Measurements from ENCODE around the gene SREBF1. TPM values are rescaled to one million over a fixed set of nuclear protein-coding genes. Genes with fewer than 3 reads are reported as not detected.

SREBF1 gene
- total RNA-seq, 1 donor from 2014 or later, result 84.0 TPM

DNA sequence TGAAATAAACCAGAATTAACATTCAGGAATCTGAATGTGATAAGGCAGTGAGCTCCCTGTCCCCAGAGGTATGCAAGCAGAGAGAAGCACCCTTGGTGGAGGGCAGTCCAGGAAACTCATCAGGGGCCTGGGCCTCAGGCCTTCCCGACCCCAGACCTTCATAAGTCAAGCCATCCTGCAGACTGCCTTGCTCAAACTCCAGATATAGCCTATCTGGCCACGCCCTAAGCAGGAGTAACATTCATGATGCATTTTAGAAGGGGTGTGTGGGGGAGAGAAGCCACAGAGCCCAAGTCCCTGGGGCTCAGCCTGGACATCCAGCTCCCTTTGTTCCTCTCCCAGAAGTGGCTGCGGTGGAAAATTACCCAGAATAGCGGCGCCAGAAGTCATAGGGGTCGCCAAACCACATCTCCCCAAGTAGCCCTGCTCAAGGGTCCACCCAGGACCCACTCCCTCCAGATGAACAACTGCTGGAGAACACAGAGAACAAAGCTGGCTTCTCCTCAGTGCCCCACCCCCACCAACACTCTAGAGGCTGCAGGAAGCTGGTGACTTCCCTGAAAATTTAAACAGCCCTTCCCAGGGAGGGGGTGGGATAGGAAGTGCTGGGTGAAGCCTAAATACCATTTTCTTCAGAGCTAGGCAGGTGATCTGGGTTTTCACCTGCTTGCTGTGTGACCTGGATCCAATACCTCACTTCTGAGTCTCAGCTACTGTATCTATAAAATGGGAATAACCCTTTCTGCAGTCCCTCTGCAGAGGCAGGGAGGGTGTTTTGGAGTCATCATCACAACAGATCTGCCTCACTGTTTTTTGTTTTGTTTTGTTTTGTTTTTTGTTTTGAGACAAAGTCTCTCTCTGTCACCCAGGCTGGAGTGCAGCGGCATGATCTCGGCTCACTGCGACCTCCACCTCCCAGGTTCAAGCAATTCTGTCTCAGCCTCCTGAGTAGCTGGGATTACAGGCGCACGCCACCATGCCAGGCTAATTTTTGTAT is 1.5 kb upstream of the SREBF1 start:
- TF ChIP-seq POLR2AphosphoS5 (IDR thresholded peaks at IDR 0.05; ENCODE audit: insufficient read depth in 1 of 2, low read depth in 1 of 2), result no peak
- TF ChIP-seq, protein P1, sequence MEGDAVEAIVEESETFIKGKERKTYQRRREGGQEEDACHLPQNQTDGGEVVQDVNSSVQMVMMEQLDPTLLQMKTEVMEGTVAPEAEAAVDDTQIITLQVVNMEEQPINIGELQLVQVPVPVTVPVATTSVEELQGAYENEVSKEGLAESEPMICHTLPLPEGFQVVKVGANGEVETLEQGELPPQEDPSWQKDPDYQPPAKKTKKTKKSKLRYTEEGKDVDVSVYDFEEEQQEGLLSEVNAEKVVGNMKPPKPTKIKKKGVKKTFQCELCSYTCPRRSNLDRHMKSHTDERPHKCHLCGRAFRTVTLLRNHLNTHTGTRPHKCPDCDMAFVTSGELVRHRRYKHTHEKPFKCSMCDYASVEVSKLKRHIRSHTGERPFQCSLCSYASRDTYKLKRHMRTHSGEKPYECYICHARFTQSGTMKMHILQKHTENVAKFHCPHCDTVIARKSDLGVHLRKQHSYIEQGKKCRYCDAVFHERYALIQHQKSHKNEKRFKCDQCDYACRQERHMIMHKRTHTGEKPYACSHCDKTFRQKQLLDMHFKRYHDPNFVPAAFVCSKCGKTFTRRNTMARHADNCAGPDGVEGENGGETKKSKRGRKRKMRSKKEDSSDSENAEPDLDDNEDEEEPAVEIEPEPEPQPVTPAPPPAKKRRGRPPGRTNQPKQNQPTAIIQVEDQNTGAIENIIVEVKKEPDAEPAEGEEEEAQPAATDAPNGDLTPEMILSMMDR (IDR thresholded peaks at IDR 0.05), result no peak
- TF ChIP-seq POLR2A (IDR thresholded peaks at IDR 0.05), result no peak
- Histone ChIP-seq H3K9me3 (no peaks in the 10 kb centered on the region), H3K27me3 (no peaks in the 10 kb centered on the region), H3K27ac (peak overlapping the region; percentile 97), H3K4me1 (peaks cover 81% of the 10 kb centered on the region), H3K4me3 (no peak overlapping the region), H3K36me3 (no peaks in the 10 kb centered on the region)
- intact Hi-C loops (cut with DNase I), result no loop called here
- no peak for DNase-seq (ENCODE audit: extremely low spot score in 2 of 2)

DNA sequence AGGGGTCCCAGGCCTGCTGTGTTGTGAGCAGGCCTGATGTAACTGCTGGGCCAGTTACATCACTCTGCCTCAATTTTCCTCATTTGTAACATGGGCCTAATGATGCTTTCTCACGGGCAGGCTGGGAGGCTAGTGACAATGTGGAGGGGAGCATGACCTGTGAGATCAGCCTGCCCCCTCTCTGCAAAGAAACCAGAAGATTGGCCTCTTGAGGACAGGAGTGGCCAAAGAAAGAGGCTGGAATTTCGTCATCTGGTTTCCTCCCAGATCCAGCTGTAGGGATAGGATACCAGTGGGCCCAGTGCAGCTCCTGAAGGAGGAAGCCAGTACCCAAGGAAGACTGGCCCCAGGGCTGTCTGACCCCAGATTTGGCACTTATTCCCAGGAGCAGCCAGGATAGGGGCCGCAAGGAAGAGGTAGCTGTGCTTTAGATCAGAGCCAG is 615 bp upstream of the SREBF1 start:
- peak in 1 of 2 donors; percentile 95 for DNase-seq (ENCODE audit: extremely low spot score in 2 of 2)
- Histone ChIP-seq H3K9me3 (no peaks in the 10 kb centered on the region), H3K4me1 (peaks cover 81% of the 10 kb centered on the region), H3K36me3 (no peaks in the 10 kb centered on the region), H3K27me3 (no peaks in the 10 kb centered on the region), H3K4me3 (peak overlapping the region; percentile 77 to 80), H3K27ac (peak overlapping the region; percentile 97)
- intact Hi-C loops (cut with DNase I), result no loop called here
- no peak for TF ChIP-seq POLR2A (IDR thresholded peaks at IDR 0.05)
- TF ChIP-seq, protein P1 (IDR thresholded peaks at IDR 0.05), result no peak
- TF ChIP-seq POLR2AphosphoS5 (IDR thresholded peaks at IDR 0.05; ENCODE audit: insufficient read depth in 1 of 2, low read depth in 1 of 2), result peak in 1 of 2 donors; percentile 45

DNA sequence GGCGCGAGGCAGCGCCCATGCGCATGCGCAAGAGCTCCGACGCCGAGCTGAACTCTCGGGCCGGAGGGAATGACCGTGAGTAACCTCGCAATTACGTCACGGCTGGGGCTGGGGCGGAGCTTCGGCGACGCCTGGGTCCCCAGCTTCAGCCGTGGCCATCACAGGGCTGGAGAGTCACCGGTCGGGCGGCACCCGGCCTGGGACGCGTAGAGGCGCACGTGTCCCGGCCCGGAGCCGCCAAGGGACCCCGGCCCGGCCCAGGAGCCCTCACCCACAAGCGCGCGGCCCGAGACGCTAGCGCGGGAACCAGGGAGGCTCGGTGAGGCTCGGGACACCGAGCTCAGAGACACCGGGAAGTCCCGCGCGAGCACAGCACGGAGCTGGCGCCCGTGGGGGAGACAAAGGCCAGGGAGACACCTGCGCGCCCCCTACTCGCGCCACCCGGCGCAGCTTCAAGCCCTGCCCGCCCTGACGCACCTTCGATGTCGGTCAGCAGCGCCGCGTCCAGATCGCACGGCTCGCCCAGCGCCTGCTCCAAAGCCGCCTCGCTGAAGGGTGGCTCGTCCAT is 452 bp downstream of the SREBF1 start:
- H3K4me3 ChIP-seq, result peak overlapping the region; percentile 77 to 80
- no peaks in the 10 kb centered on the region for H3K9me3 ChIP-seq
- H3K4me1 ChIP-seq, result peaks cover 82% of the 10 kb centered on the region
- TF ChIP-seq, protein P1 (IDR thresholded peaks at IDR 0.05), result no peak
- TF ChIP-seq POLR2A (IDR thresholded peaks at IDR 0.05) (peak; percentile 94 to 98), POLR2AphosphoS5 (IDR thresholded peaks at IDR 0.05; ENCODE audit: insufficient read depth in 1 of 2, low read depth in 1 of 2) (peak; percentile 99)
- peak overlapping the region; percentile 97 for H3K27ac ChIP-seq
- intact Hi-C loops (cut with DNase I), result no loop called here
- H3K27me3 ChIP-seq, result no peaks in the 10 kb centered on the region
- no peaks in the 10 kb centered on the region for H3K36me3 ChIP-seq
- no peak for DNase-seq (ENCODE audit: extremely low spot score in 2 of 2)

DNA sequence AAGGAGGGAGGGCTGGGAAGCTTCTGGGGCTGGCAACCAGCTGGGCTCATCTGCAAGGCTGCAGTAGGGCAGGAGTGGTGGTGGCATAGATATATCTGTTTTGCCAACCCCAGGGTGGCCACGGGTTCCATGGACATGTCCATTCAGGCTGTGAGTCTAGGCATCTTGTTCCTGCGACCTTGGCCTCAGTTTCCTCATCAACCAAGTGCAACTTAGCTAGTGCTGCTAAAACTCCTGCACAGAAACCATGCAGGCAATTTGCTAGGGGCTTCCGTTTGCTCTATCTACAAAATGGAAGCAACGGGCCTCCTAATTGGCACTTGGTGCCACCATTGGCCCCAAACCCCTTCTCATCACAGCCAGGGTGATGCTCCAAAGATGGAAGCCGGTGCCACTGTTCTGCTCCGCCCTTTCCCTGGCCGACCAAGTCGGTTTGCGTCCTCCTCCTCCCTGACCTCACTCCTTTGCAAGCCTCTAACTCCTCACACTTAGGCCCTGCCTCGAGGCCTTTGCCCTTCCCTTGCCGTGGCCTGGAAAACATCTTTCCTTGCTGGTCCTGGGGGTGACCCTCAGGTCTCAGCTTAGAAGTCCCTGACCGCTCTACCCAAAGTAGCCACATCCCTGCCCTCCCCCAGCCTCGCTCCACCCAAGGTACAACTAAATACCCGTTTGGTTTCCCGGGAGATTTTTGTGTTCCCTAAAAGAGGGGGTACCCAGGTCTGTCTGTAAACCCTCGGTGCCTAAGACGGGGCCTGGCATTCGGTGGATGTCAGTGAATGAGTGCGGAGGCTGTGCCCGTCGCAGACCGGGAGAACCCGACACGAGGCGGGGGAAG is 1.2 kb downstream of the SREBF1 start:
- Histone ChIP-seq H3K27me3 (no peaks in the 10 kb centered on the region), H3K27ac (peak overlapping the region; percentile 97), H3K4me1 (peaks cover 82% of the 10 kb centered on the region), H3K4me3 (peak overlapping the region; percentile 77 to 80), H3K36me3 (no peaks in the 10 kb centered on the region), H3K9me3 (no peaks in the 10 kb centered on the region)
- intact Hi-C loops (cut with DNase I), result no loop called here
- TF ChIP-seq, protein P1 (IDR thresholded peaks at IDR 0.05), result no peak
- no peak for TF ChIP-seq POLR2A (IDR thresholded peaks at IDR 0.05)
- TF ChIP-seq POLR2AphosphoS5 (IDR thresholded peaks at IDR 0.05; ENCODE audit: insufficient read depth in 1 of 2, low read depth in 1 of 2), result no peak
- DNase-seq (ENCODE audit: extremely low spot score in 2 of 2), result peak in 1 of 2 donors; percentile 96
